Stimulated activated CD8-positive, alpha-beta memory T cell treated with anti-CD3 and anti-CD28 coated beads, Interleukin-15, amount 100 ng/mL, for 4 hours (primary cell): ENCODE results near the gene AOPEP.

Source experiments
- DNase-seq, 2 donors: peaks; one replicate each; pipeline ENCODE4 v3.0.0-alpha.2; 2020; ENCODE audit warnings: low read depth in 2 of 2

The AOPEP gene

GRCh38 chr9:94794476-94795167, 68.1 kb downstream of the AOPEP start:
- DNase-seq = no peak

- no peak for DNase-seq
These were observed 70.2 kb downstream of the AOPEP start for GRCh38 chr9:94796687-94797086.

- DNase-seq = no peak
These were observed 71.7 kb downstream of the AOPEP start for GRCh38 chr9:94798201-94798600.

GRCh38 chr9:94798708-94799107, 72.2 kb downstream of the AOPEP start:
- DNase-seq = no peak

GRCh38 chr9:94799578-94800264, 73.2 kb downstream of the AOPEP start:
- no peak for DNase-seq

GRCh38 chr9:94800424-94801117, 74.1 kb downstream of the AOPEP start:
- no peak for DNase-seq

GRCh38 chr9:94801234-94801633, 74.7 kb downstream of the AOPEP start:
- no peak for DNase-seq

GRCh38 chr9:94801681-94802080, 75.2 kb downstream of the AOPEP start:
- DNase-seq = no peak

- no peak for DNase-seq
These were observed 75.8 kb downstream of the AOPEP start for GRCh38 chr9:94802251-94802650.

GRCh38 chr9:94802793-94803192, 76.3 kb downstream of the AOPEP start:
- DNase-seq = no peak

- no peak for DNase-seq
These were observed 77.8 kb downstream of the AOPEP start for GRCh38 chr9:94804316-94804715.

- DNase-seq = no peak
These were observed 78.6 kb downstream of the AOPEP start for GRCh38 chr9:94805051-94805489.

- DNase-seq = no peak
These were observed 79.1 kb downstream of the AOPEP start for GRCh38 chr9:94805585-94805984.

GRCh38 chr9:94806307-94806893, 79.9 kb downstream of the AOPEP start:
- DNase-seq = no peak

GRCh38 chr9:94807556-94807955, 81.1 kb downstream of the AOPEP start:
- DNase-seq = no peak

- no peak for DNase-seq
These were observed 82.6 kb downstream of the AOPEP start for GRCh38 chr9:94808926-94809700.

- DNase-seq = no peak
These were observed 83.3 kb downstream of the AOPEP start for GRCh38 chr9:94809778-94810177.

GRCh38 chr9:94811074-94811473, 84.6 kb downstream of the AOPEP start:
- no peak for DNase-seq

- no peak for DNase-seq
These were observed 85.8 kb downstream of the AOPEP start for GRCh38 chr9:94812343-94812742.

GRCh38 chr9:94813379-94813778, 86.9 kb downstream of the AOPEP start:
- no peak for DNase-seq

GRCh38 chr9:94817291-94818177, 91.0 kb downstream of the AOPEP start:
- no peak for DNase-seq
